GM13977 (cell line): ENCODE data around the gene REG4.

Source experiments
- DNase-seq: peaks from one replicate; pipeline ENCODE4 v3.0.0; 2012; ENCODE audit warnings: low spot score
- in situ Hi-C: fragments of 300-500 bp; cut with MboI; formaldehyde crosslinking; loops from one replicate; pipeline ENCODE4 v1.12.0; 2022; ENCODE audit warnings: low sequenced_read_pairs, low pct_unique_long_range_greater_than_20kb, mixed read lengths, inconsistent platforms; ENCODE audit not compliant: unreplicated experiment
- TF ChIP-seq, protein P1 (sequence below): IDR thresholded peaks from 2 replicates; pipeline ENCODE4 v1.5.1; 2012; ENCODE audit warnings: mild to moderate bottlenecking, control low read depth; ENCODE audit not compliant: insufficient read depth; ENCODE audit errors: extremely low read depth, missing control alignments

The REG4 gene

DNA sequence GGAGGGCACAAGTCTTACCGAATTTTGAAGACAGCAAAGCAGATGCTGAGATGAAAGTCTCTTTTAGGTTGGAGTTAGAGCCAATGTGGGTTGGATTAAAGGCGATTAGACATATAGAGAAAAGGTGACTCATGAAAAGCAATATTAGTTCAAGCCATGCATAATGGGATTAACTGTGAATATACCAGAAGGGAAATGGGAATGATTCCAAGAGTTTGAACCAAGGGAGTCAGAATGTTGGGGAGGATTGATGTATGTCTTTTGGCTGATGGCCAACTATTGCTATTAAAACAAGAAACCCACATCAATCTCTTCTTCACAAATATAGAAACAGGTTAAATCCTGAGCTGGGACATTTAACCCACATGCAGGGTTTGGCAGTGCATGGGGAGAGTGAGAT lies 43.8 kb downstream of the REG4 start:
- TF ChIP-seq, protein P1, sequence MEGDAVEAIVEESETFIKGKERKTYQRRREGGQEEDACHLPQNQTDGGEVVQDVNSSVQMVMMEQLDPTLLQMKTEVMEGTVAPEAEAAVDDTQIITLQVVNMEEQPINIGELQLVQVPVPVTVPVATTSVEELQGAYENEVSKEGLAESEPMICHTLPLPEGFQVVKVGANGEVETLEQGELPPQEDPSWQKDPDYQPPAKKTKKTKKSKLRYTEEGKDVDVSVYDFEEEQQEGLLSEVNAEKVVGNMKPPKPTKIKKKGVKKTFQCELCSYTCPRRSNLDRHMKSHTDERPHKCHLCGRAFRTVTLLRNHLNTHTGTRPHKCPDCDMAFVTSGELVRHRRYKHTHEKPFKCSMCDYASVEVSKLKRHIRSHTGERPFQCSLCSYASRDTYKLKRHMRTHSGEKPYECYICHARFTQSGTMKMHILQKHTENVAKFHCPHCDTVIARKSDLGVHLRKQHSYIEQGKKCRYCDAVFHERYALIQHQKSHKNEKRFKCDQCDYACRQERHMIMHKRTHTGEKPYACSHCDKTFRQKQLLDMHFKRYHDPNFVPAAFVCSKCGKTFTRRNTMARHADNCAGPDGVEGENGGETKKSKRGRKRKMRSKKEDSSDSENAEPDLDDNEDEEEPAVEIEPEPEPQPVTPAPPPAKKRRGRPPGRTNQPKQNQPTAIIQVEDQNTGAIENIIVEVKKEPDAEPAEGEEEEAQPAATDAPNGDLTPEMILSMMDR = no peak
- DNase-seq = no peak
- in situ Hi-C loops = no loop called here

DNA sequence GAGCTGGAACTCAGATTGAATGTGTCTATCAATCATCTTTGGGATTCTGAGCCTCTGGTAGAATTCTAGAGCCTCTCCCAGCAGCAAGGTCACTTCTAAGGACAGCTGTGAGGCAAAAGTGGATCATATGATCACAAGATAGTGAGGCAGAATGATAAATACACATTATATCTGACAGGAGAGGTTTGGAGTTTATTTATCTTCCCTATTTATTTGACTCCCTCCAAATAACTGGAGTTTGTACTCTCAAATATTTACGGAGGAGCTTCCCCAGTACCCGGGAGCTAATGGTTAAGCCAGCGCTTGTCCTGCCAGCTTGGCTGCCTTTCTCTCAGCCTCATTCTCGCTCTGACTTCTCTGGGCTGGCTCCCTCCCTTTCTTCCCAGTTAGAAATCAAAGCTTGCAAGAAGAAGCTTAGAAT lies 44.9 kb downstream of the REG4 start:
- TF ChIP-seq, protein P1 = no peak
- in situ Hi-C loops = no loop called here
- no peak for DNase-seq

DNA sequence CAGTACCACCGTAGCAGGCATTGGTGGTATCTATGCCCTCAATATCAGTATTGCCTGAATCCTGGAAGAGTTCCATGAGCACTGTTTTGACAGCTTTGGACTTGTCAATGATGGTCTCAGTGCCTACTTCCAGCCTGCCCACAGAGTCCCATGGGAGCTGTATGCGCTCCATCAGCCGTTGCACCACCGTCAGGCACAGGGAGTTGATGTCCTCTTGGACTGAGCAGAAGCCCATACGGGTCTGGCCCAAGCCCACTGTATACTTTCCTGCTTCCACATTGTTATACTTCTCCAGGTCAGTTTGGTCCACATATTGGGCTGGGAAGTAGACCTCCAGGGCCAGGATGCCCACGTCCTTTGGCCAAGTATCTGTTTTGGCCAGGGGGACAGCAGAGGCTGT lies 47.0 kb downstream of the REG4 start:
- TF ChIP-seq, protein P1 = no peak
- in situ Hi-C loops = no loop called here
- no peak for DNase-seq

DNA sequence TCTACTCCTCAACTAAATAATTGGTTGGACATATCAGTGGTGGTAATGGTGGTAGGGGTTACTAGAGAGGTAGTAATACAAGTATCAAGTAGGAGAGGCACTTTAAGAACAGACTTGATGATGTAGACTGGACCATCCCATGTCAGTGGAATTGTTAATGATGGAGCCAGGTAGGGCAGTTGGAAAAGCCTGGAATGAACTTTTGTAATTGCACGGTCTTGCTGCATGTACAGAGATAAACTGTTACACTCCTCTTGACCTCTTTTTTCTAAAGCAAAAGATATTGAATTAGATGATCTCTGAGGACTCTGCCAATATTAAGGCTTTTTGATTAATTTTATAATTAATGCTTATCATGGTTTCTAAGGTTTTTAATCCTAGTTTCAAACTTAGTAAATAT lies 48.3 kb downstream of the REG4 start:
- TF ChIP-seq, protein P1 = no peak
- no peak for DNase-seq
- in situ Hi-C loops = no loop called here

DNA sequence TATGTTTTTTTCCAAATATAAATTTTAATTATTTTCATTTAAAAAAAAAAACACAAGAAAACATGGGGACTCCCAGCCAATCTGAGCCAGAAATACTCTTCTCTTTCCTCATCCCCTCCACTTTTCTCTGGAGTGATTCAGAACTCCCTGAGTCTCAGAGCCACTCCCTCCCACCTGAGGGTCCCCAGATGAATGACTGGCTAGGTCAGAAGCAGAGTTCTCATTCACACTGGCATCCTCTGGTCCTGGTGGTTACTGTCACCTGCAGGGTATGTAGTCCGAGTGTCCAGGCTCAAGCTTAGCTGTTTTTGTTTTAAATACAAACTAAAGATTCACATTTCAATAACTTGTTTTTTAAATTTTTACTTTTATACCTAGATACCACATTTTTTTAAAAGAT lies 48.9 kb downstream of the REG4 start:
- DNase-seq = no peak
- in situ Hi-C loops = no loop called here
- TF ChIP-seq, protein P1 = no peak

DNA sequence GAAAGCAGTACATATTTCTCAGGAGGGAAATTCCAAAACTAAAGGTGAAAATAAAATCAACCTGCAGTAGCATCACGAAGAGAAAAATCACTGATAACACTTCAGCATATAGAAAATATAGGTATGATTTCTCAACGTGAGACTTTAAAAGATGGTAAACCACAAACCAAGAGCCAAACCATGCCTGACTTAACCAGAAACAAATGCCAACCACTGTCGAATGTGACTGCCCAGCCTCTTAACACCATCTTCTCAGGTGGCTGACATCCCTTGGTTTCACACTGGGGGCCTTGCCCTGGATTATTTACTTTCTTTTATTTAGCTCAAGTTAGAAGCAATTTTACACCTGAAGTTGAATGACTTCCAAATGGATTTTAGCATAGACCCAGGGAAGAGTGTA lies 52.7 kb downstream of the REG4 start:
- TF ChIP-seq, protein P1 = no peak
- no peak for DNase-seq
- in situ Hi-C loops = no loop called here

DNA sequence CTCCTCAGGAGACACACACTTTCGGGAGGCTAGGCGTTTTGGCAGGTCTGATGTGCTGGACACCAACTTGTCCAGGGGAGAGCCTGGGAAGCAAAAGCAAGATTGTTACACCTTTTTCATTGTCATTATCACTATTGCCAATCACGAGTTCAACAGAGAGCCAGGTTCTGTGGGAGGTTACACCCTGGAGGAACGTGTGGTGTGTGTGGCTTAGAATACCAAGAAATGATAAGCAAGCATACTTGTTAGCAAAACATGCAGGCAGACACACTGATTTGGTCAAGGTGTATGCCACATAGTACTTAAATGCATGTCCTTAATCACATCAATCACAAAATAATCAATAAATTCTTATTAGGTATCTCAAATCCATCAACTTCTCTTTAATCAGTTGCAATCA lies 58.7 kb downstream of the REG4 start:
- no peak for DNase-seq
- TF ChIP-seq, protein P1 = no peak
- in situ Hi-C loops = no loop called here
